IPS-15b (cell line): Measurements from ENCODE around the gene RAP1GAP.
"Not testable (repeated sequence)": the region's sequence is repeated elsewhere in the genome, so short reads cannot be mapped to it uniquely, and the experiment has no call there.

Experiments used
- H3K27me3 ChIP-seq: one replicate; pipeline ENCODE4 v1.6.1; 2013; ENCODE audit warnings: low read length; ENCODE audit not compliant: control insufficient read depth, insufficient read depth
- H3K36me3 ChIP-seq: one replicate; pipeline ENCODE4 v1.6.1; 2013; ENCODE audit warnings: low read length; ENCODE audit not compliant: control insufficient read depth, insufficient read depth
- H3K4me1 ChIP-seq: one replicate; pipeline ENCODE4 v1.6.1; 2013; ENCODE audit warnings: mild to moderate bottlenecking, low read length; ENCODE audit not compliant: control insufficient read depth, insufficient read depth
- H3K4me3 ChIP-seq: one replicate; pipeline ENCODE4 v1.5.1; 2013; ENCODE audit warnings: low read depth, low read length
- H3K9ac ChIP-seq: one replicate; pipeline ENCODE4 v1.6.1; 2013; ENCODE audit warnings: low read depth, mild to moderate bottlenecking, low read length
- H3K9me3 ChIP-seq: one replicate; pipeline ENCODE4 v1.6.1; 2013; ENCODE audit warnings: mild to moderate bottlenecking, low read length; ENCODE audit not compliant: control insufficient read depth, insufficient read depth

The RAP1GAP gene

GRCh38 chr1:21572735-21573277 lies 96.4 kb downstream of the RAP1GAP start:
- Histone ChIP-seq H3K4me1 (peaks cover 6% of the 10 kb centered on the region), H3K4me3 (no peak overlapping the region), H3K36me3 (peaks cover 14% of the 10 kb centered on the region), H3K9me3 (no peaks in the 10 kb centered on the region), H3K27me3 (no peaks in the 10 kb centered on the region), H3K9ac (no peak overlapping the region)

- Histone ChIP-seq H3K4me3 (no peak overlapping the region), H3K9ac (no peak overlapping the region), H3K4me1 (peaks cover 6% of the 10 kb centered on the region), H3K9me3 (no peaks in the 10 kb centered on the region), H3K27me3 (no peaks in the 10 kb centered on the region), H3K36me3 (peaks cover 14% of the 10 kb centered on the region)
Measured at GRCh38 chr1:21572221-21572620, 96.9 kb downstream of the RAP1GAP start.

GRCh38 chr1:21570885-21571284 lies 98.3 kb downstream of the RAP1GAP start:
- Histone ChIP-seq H3K4me3 (no peak overlapping the region), H3K36me3 (peaks cover 14% of the 10 kb centered on the region), H3K9ac (no peak overlapping the region), H3K9me3 (no peaks in the 10 kb centered on the region), H3K4me1 (peaks cover 6% of the 10 kb centered on the region), H3K27me3 (no peaks in the 10 kb centered on the region)

- H3K36me3 ChIP-seq = peaks cover 14% of the 10 kb centered on the region
- H3K4me1 ChIP-seq = peaks cover 6% of the 10 kb centered on the region
Measured at GRCh38 chr1:21570528-21570875, 98.7 kb downstream of the RAP1GAP start.

GRCh38 chr1:21569820-21570527 lies 99.2 kb downstream of the RAP1GAP start:
- peaks cover 14% of the 10 kb centered on the region for H3K36me3 ChIP-seq
- no peaks in the 10 kb centered on the region for H3K27me3 ChIP-seq
- H3K9ac ChIP-seq = no peak overlapping the region
- H3K4me3 ChIP-seq = no peak overlapping the region
- no peaks in the 10 kb centered on the region for H3K9me3 ChIP-seq
- H3K4me1 ChIP-seq = peaks cover 6% of the 10 kb centered on the region

More at GRCh38 chr1:21570528-21570875, 98.7 kb downstream of the RAP1GAP start:
- H3K27me3 ChIP-seq = no peaks in the 10 kb centered on the region
- no peaks in the 10 kb centered on the region for H3K9me3 ChIP-seq
- no peak overlapping the region for H3K4me3 ChIP-seq
- H3K9ac ChIP-seq = no peak overlapping the region

- peaks cover 2% of the 10 kb centered on the region for H3K4me1 ChIP-seq
- no peaks in the 10 kb centered on the region for H3K9me3 ChIP-seq
- no peaks in the 10 kb centered on the region for H3K27me3 ChIP-seq
- H3K4me3 ChIP-seq = no peak overlapping the region
- H3K9ac ChIP-seq = no peak overlapping the region
- H3K36me3 ChIP-seq = peaks cover 19% of the 10 kb centered on the region
Measured at GRCh38 chr1:21568809-21569385, 100.3 kb downstream of the RAP1GAP start.

GRCh38 chr1:21568006-21568746 lies 101.0 kb downstream of the RAP1GAP start:
- Histone ChIP-seq H3K4me1 (no peaks in the 10 kb centered on the region), H3K27me3 (no peaks in the 10 kb centered on the region)

GRCh38 chr1:21567241-21568005 lies 101.7 kb downstream of the RAP1GAP start:
- peaks cover 29% of the 10 kb centered on the region for H3K36me3 ChIP-seq
- H3K9me3 ChIP-seq = no peaks in the 10 kb centered on the region
- no peaks in the 10 kb centered on the region for H3K4me1 ChIP-seq
- H3K4me3 ChIP-seq = no peak overlapping the region
- H3K27me3 ChIP-seq = no peaks in the 10 kb centered on the region
- H3K9ac ChIP-seq = no peak overlapping the region

More at GRCh38 chr1:21568006-21568746, 101.0 kb downstream of the RAP1GAP start:
- Histone ChIP-seq H3K36me3 (peaks cover 23% of the 10 kb centered on the region), H3K9ac (no peak overlapping the region), H3K4me3 (no peak overlapping the region), H3K9me3 (no peaks in the 10 kb centered on the region)

GRCh38 chr1:21566361-21566760 lies 102.8 kb downstream of the RAP1GAP start:
- not testable (repeated sequence) for H3K9me3 ChIP-seq, H3K4me1 ChIP-seq, H3K27me3 ChIP-seq, H3K9ac ChIP-seq, H3K4me3 ChIP-seq
- peaks cover 34% of the 10 kb centered on the region for H3K36me3 ChIP-seq

- Histone ChIP-seq H3K4me3 (no peak overlapping the region), H3K36me3 (peaks cover 41% of the 10 kb centered on the region), H3K4me1 (no peaks in the 10 kb centered on the region), H3K27me3 (no peaks in the 10 kb centered on the region), H3K9me3 (no peaks in the 10 kb centered on the region), H3K9ac (no peak overlapping the region)
Measured at GRCh38 chr1:21565285-21565684, 103.9 kb downstream of the RAP1GAP start.

GRCh38 chr1:21564521-21565095 lies 104.5 kb downstream of the RAP1GAP start:
- no peak overlapping the region for H3K4me3 ChIP-seq
- no peaks in the 10 kb centered on the region for H3K9me3 ChIP-seq
- H3K9ac ChIP-seq = no peak overlapping the region
- H3K36me3 ChIP-seq = peaks cover 40% of the 10 kb centered on the region
- H3K27me3 ChIP-seq = no peaks in the 10 kb centered on the region
- H3K4me1 ChIP-seq = no peaks in the 10 kb centered on the region
